Cardiac fibroblast (primary cell): ENCODE measurements around the gene TESK2.
A peak's percentile ranks its signal among the peaks of the same experiment; 100 is the strongest.
"Not testable (repeated sequence)": the region's sequence is repeated elsewhere in the genome, so short reads cannot be mapped to it uniquely, and the experiment has no call there.

Experiments used
- DNase-seq, 2 donors: peaks; one replicate each; pipeline versions ENCODE4 v3.0.0 to v3.0.0-alpha.2; 2010; ENCODE audit warnings: low read depth in 2 of 2
- H3K4me3 ChIP-seq, 2 donors: replicated peaks in 1 of 2; 1 replicate in 1 of 2; 2 replicates in 1 of 2; pipeline ENCODE4 v1.5.1; 2011; ENCODE audit warnings: low read depth in 2 of 2, low read length in 2 of 2, mild to moderate bottlenecking in 2 of 2, moderate library complexity in 1 of 2
- CTCF ChIP-seq: IDR thresholded peaks from one replicate; pipeline ENCODE4 v1.5.1; 2011; ENCODE audit warnings: low read depth, mild to moderate bottlenecking, low read length, inconsistent platforms

Gene TESK2

DNA sequence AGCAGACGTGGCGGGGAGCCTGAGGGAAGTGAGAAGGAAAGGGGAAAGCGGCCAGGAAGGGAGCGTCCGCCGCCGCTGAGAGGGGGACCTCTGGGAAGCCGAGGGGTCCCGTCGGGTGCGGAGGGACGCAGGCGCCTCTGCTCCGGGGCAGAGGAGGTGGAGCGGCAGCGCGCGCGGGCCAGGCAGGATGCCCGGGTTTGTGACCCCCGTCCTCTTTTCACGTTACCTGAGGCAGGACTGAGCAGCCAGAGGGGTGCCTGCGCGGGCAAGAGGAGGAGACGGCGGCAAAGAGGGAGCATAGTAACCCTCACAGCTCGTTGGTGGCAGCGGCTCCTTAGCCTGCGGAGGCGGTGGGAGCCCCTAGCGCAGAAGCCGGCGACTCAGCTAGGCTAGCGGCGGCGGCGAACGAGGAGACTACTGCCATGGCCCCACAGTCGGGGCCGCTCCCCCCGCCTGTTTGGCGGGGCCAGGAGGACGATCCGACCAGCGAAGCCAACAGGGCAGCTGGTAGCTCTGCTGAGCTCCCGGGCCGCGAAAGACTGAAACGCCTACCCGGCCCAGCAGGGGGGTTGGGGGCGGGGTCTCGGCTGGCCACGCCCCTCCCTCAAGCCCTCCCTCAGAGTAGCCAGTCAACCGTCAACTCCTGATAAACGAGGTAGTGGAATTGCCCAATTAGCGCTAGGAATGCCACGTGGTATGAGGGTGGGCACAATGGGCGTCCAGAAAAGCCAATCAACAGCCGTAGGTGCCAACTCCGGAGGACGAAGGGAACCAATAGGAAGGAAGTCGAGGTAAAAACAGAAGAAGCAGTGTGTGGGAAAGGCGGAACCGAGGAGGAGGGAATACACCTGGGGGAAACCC lies at the start of gene TESK2:
Gene TESK2 (minus strand): TSS at position 538 of the 861 bp plus-strand sequence. CDS start 33,378 bp downstream, outside the sequence.
- TF ChIP-seq CTCF: peak; percentile 11
- H3K4me3 ChIP-seq: peak within 1 kb of the TSS; percentile 85 to 97
- DNase-seq: peak; percentile 100

DNA sequence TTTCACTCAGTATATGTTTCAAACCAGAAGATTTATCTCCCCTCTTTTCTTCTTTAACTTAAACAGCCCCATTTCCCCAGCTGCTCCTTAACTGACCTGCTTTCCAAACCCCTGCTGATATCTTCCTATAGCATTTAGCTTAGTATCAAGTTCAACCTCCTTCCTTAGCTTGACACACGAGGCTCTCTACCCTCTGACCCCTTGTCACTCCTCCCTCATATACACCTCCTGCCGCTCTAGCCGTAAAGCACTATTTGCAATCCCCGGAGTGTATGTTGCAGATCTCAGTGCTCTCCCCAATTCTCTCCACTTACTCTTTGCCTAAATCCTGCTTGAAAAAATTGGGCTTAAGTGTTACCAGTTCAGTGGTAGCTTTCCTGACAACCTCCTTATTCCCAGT lies 45.9 kb upstream of the TESK2 start:
- DNase-seq: no peak
- no peak overlapping the region for H3K4me3 ChIP-seq
- no peak for TF ChIP-seq CTCF

- no peak for DNase-seq
- no peak overlapping the region for H3K4me3 ChIP-seq
- TF ChIP-seq CTCF: no peak
Observed at GRCh38 chr1:45535988-45536766, 45.2 kb upstream of the TESK2 start.

DNA sequence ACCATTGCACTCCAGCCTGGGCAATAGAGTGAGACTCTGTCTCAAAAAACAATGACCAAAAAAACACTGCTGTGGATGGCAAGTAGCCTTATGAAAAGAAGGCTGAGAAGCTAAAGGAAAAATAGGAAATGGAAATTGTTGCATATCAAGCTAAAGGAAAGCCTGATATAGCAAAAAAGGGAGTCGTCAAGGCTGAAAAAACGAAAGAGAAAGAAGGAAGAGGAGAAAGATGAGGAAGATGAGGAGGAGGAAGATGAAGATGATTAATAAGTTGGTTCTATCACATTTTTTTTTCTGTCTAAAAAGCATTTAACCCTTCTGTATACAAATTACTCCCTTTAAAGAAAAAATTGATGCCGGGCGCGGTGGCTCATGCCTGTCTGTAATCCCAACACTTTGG lies 40.9 kb upstream of the TESK2 start:
- TF ChIP-seq CTCF: no peak
- no peak overlapping the region for H3K4me3 ChIP-seq
- no peak for DNase-seq

GRCh38 chr1:45530632-45531135 lies 39.7 kb upstream of the TESK2 start:
- TF ChIP-seq CTCF: no peak
- no peak overlapping the region for H3K4me3 ChIP-seq
- no peak for DNase-seq

DNA sequence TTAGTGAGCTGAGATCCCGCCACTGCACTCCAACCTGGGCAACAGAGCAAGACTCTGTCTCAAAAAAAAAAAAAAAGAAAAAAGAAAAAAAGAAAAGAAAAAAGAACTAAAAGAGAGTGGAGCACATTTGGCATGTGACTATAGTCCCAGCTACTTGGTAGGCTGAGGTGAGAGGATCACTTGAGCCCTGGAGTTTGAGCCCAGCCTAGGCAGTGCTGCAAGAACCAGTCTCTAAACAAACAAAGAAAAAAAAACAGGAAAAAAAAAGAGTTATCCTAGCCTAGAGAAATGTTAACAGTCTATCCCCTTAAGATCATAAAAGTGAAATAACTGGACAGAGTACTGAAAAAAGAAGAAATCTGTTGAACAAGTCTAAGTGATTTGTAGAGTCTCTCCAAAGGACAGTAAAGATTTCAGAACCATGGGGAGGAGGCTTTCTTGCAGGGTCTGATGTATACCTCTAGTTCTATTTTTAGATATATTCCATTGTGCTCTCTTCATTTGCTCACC lies 35.2 kb upstream of the TESK2 start:
- TF ChIP-seq CTCF: no peak
- no peak overlapping the region for H3K4me3 ChIP-seq

DNA sequence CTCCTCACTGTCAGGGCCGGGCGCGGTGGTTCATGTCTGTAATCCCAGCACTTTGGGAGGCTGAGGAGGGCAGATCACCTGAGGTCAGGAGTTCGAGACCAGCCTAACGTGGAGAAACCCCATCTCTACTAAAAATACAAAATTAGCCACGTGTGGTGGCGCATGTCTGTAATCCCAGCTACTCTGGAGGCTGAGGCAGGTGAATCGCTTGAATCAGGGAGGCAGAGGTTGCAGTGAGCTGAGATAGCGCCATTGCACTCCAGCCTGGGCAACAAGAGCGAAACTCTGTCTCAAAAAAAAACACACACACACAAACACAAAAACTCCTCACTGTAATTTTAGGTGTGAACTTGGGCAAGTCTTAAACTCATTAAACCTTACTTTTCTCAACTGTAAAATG lies 33.0 kb upstream of the TESK2 start:
- H3K4me3 ChIP-seq, DNase-seq: not testable (repeated sequence)

More for the DNA sequence above, 35.2 kb upstream of the TESK2 start:
- DNase-seq: no peak

GRCh38 chr1:45523516-45523915 lies 32.6 kb upstream of the TESK2 start:
- not testable (repeated sequence) for DNase-seq, H3K4me3 ChIP-seq
